PC-3 (cell line): ENCODE measurements around the gene TAGLN3. TPM values are rescaled to one million over a fixed set of nuclear protein-coding genes. Genes with fewer than 3 reads are reported as not detected.

ENCODE experiments used
- ATAC-seq: fragments of 200-7000 bp; cut with Tn5 transposase; 2 replicates; pipeline ENCODE4 v1.9.1; 2020; ENCODE audit warnings: mild to moderate bottlenecking, moderate library complexity
- BruUV-seq: library from RNA; stranded (reverse); fragments of 400-500 nt; replicated peaks from 2 replicates; lab custom pipeline; 2021; lab: Mats Ljungman, UMichigan
- CTCF ChIA-PET: fragments of 300-600 bp; sonication (Branson Sonifier 250); formaldehyde crosslinking; loops from one replicate; lab custom pipeline; 2022; ENCODE audit warnings: antibody characterized with exemption; lab: Charles Lee
- POLR2A ChIA-PET: fragments of 300-600 bp; sonication (Branson Sonifier 250); formaldehyde crosslinking; loops from one replicate; lab custom pipeline; 2022; ENCODE audit warnings: antibody characterized with exemption; ENCODE audit not compliant: unreplicated experiment; lab: Charles Lee
- DNase-seq: peaks from one replicate; pipeline ENCODE4 v3.0.0-alpha.2; 2015
- H2AFZ ChIP-seq: fragments of 300-600 bp; sonication (generic); 2 replicates; pipeline ENCODE4 v1.6.0; 2016; ENCODE audit warnings: antibody characterized with exemption, low read length
- H3F3A ChIP-seq: fragments of 300-600 bp; sonication (generic); one replicate; pipeline ENCODE4 v1.6.0; 2017; ENCODE audit warnings: antibody characterized with exemption, low read length, control low read depth, mild to moderate bottlenecking; ENCODE audit not compliant: unreplicated experiment
- H3K27ac ChIP-seq: fragments of 300-600 bp; sonication (generic); 2 replicates; pipeline ENCODE4 v1.5.1; 2016; ENCODE audit warnings: mild to moderate bottlenecking, low read length
- H3K27me3 ChIP-seq: fragments of 300-600 bp; sonication (generic); 2 replicates; pipeline ENCODE4 v1.6.1; 2016; ENCODE audit warnings: low read length, mixed read lengths
- H3K36me3 ChIP-seq: fragments of 300-600 bp; sonication (generic); 2 replicates; pipeline ENCODE4 v1.6.1; 2016; ENCODE audit warnings: low read depth, mixed run types, low read length, mixed read lengths
- H3K4me1 ChIP-seq: fragments of 300-600 bp; sonication (generic); 2 replicates; pipeline ENCODE4 v1.5.1; 2016; ENCODE audit warnings: low read length; ENCODE audit not compliant: insufficient read depth
- H3K4me2 ChIP-seq: fragments of 300-600 bp; sonication (generic); 2 replicates; pipeline ENCODE4 v1.6.0; 2016; ENCODE audit warnings: low read length
- H3K4me3 ChIP-seq: fragments of 300-600 bp; sonication (generic); 2 replicates; pipeline ENCODE4 v1.5.1; 2016; ENCODE audit warnings: mild to moderate bottlenecking, low read length, mixed read lengths
- H3K79me2 ChIP-seq: fragments of 300-600 bp; sonication (generic); 2 replicates; pipeline ENCODE4 v1.6.1; 2017; ENCODE audit warnings: low read length, mixed read lengths
- H3K9ac ChIP-seq: fragments of 300-600 bp; sonication (generic); 2 replicates; pipeline ENCODE4 v1.6.0; 2016; ENCODE audit warnings: mild to moderate bottlenecking, low read length
- H3K9me2 ChIP-seq: fragments of 300-600 bp; sonication (generic); replicated peaks from 2 replicates; pipeline ENCODE4 v1.6.1; 2016; ENCODE audit warnings: mixed run types, low read length, mixed read lengths
- H3K9me3 ChIP-seq: fragments of 300-600 bp; sonication (generic); 2 replicates; pipeline ENCODE4 v1.6.1; 2016; ENCODE audit warnings: low read length, mixed read lengths
- H4K20me1 ChIP-seq: fragments of 300-600 bp; sonication (generic); 2 replicates; pipeline ENCODE4 v1.6.1; 2016; ENCODE audit warnings: low read length, mixed read lengths
- EZH2 ChIP-seq: fragments of 300-600 bp; sonication (generic); IDR thresholded peaks from one replicate; pipeline ENCODE4 v1.6.1; 2017; ENCODE audit warnings: antibody characterized with exemption, mild to moderate bottlenecking, low read length; ENCODE audit not compliant: unreplicated experiment
- EZH2phosphoT487 ChIP-seq: fragments of 300-600 bp; sonication (generic); IDR thresholded peaks from 2 replicates; pipeline ENCODE4 v1.6.1; 2018; ENCODE audit warnings: mild to moderate bottlenecking, antibody characterized with exemption, low read length, borderline replicate concordance
- intact Hi-C: fragments of 100-400 bp; cut with micrococcal nuclease; formaldehyde crosslinking; loops from 2 replicates; pipeline ENCODE4 v1.9.0; 2023
- total RNA-seq: library from RNA; depleted of rRNA; stranded (reverse); fragments of >200 nt; gene quantifications from 2 replicates; pipeline ENCODE4 v1.2.3, GENCODE V29; 2014
- TF ChIP-seq, protein P1 (sequence below): fragments of 300-600 bp; sonication (generic); conservative IDR thresholded peaks from 2 replicates; pipeline ENCODE4 v1.5.1; 2017; ENCODE audit warnings: antibody characterized with exemption, low read depth, mild to moderate bottlenecking, low read length

The TAGLN3 gene
- total RNA-seq, 1 experiment from 2014 or later = 4.3 TPM

DNA sequence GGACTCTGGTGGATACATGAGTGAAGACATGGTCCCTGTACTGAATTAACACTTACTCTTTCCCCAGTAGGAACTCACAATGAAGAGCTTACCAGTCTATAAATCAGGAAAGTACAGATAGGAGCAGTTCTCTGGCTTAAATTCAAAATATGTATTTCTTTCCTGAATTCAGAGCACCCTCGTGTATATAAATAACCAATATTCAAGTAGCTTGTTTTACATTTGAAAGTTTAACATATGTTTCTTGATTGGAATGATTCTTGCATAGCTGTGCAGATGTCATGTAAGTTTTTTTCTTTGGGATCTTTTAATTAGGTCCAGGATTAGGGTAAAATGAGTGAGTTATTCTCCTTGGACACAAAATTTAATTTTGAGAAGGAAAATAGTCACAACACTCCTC, 21.0 kb downstream of the TAGLN3 start:
- no peak for TF ChIP-seq EZH2phosphoT487
- no peaks in the 10 kb centered on the region for H3K79me2 ChIP-seq
- H3F3A ChIP-seq = no peaks in the 10 kb centered on the region
- H3K4me2 ChIP-seq = no peak overlapping the region
- H3K9me2 ChIP-seq = 0 out of 2 replicates have a peak, but pooled peaks cover 3% of the 10 kb centered on the region
- H2AFZ ChIP-seq = no peak overlapping the region
- H3K27ac ChIP-seq = no peak overlapping the region
- ChIA-PET CTCF (no interaction called here), POLR2A (no interaction called here)
- intact Hi-C loops = no loop called here
- no peaks in the 10 kb centered on the region for H4K20me1 ChIP-seq
- H3K27me3 ChIP-seq = no peaks in the 10 kb centered on the region
- no TSS peak for BruUV-seq
- no peak for ATAC-seq
- no peak overlapping the region for H3K4me3 ChIP-seq
- no peaks in the 10 kb centered on the region for H3K36me3 ChIP-seq
- no peak for DNase-seq
- H3K9ac ChIP-seq = no peak overlapping the region
- H3K9me3 ChIP-seq = no peaks in the 10 kb centered on the region
- no peaks in the 10 kb centered on the region for H3K4me1 ChIP-seq

DNA sequence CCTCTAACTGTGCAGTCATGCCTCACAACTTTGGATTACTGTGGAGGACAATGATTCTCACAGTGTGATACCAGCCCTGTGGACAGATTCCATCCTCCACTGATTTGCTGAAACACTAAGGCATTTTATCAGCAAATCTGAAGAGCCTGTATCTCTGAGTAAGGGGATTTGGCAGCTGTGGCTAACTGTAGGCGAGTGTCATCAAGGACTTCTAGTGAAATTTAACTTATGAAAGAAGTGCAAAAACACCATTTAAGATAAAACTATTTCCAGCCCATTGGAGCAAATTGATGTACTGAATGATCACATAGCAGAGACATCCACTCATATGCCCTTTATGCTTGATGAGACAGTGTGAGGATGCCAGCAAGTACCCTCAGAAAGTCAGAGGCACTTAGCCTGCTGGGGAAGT, 22.0 kb downstream of the TAGLN3 start:
- ATAC-seq = no peak
- ChIA-PET CTCF (no interaction called here), POLR2A (no interaction called here)
- Histone ChIP-seq H3K4me1 (no peaks in the 10 kb centered on the region), H3K9me2 (0 out of 2 replicates have a peak, but pooled peaks cover 3% of the 10 kb centered on the region), H3K9ac (no peak overlapping the region), H3K27me3 (no peaks in the 10 kb centered on the region), H3K4me2 (no peak overlapping the region), H3K4me3 (no peak overlapping the region), H3K27ac (no peak overlapping the region), H3K79me2 (no peaks in the 10 kb centered on the region), H2AFZ (no peak overlapping the region), H3K36me3 (no peaks in the 10 kb centered on the region), H3F3A (no peaks in the 10 kb centered on the region), H4K20me1 (no peaks in the 10 kb centered on the region), H3K9me3 (no peaks in the 10 kb centered on the region)
- TF ChIP-seq, protein P1, sequence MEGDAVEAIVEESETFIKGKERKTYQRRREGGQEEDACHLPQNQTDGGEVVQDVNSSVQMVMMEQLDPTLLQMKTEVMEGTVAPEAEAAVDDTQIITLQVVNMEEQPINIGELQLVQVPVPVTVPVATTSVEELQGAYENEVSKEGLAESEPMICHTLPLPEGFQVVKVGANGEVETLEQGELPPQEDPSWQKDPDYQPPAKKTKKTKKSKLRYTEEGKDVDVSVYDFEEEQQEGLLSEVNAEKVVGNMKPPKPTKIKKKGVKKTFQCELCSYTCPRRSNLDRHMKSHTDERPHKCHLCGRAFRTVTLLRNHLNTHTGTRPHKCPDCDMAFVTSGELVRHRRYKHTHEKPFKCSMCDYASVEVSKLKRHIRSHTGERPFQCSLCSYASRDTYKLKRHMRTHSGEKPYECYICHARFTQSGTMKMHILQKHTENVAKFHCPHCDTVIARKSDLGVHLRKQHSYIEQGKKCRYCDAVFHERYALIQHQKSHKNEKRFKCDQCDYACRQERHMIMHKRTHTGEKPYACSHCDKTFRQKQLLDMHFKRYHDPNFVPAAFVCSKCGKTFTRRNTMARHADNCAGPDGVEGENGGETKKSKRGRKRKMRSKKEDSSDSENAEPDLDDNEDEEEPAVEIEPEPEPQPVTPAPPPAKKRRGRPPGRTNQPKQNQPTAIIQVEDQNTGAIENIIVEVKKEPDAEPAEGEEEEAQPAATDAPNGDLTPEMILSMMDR = no peak
- TF ChIP-seq EZH2 (no peak), EZH2phosphoT487 (no peak)
- BruUV-seq = no TSS peak
- intact Hi-C loops = no loop called here
- no peak for DNase-seq

DNA sequence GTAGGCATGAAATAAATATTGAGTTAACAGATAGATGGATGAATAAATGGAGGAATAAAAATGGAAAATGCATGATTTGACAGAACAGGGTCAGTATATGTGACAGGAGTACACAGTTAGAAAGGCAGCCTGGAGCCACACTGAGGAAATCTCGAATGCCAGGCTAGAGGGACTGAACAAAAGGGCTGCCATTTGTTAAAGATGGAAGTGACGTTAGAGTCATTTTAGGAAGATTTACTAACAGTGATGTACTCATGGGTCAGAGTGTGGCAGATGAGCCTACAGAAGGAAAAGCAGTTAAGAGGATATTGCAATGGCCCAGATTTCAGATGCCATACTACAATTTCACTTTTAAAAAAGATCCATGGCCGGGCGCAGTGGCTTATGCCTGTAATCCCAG, 28.4 kb downstream of the TAGLN3 start:
- no peak for ATAC-seq
- H3K27ac ChIP-seq = no peak overlapping the region
- no peaks in the 10 kb centered on the region for H3K4me1 ChIP-seq
- intact Hi-C loops = no loop called here
- TF ChIP-seq, protein P1 = no peak
- TF ChIP-seq EZH2 (no peak), EZH2phosphoT487 (no peak)
- no TSS peak for BruUV-seq
- no peak for DNase-seq
- H3K4me2 ChIP-seq = no peak overlapping the region
- no peaks in the 10 kb centered on the region for H3K9me3 ChIP-seq
- no peaks in the 10 kb centered on the region for H3K27me3 ChIP-seq
- no peaks in the 10 kb centered on the region for H3K36me3 ChIP-seq
- H3K9ac ChIP-seq = no peak overlapping the region
- H2AFZ ChIP-seq = no peak overlapping the region
- no peaks in the 10 kb centered on the region for H3F3A ChIP-seq
- H4K20me1 ChIP-seq = no peaks in the 10 kb centered on the region
- ChIA-PET POLR2A (no interaction called here), CTCF (no interaction called here)
- H3K4me3 ChIP-seq = no peak overlapping the region
- H3K79me2 ChIP-seq = no peaks in the 10 kb centered on the region
- no peaks in the 10 kb centered on the region for H3K9me2 ChIP-seq
